CD14-positive monocyte (primary cell): Measurements from ENCODE around the gene DPP6. TPM values are rescaled to one million over a fixed set of nuclear protein-coding genes. Genes with fewer than 3 reads are reported as not detected.

Experiments used
- DNase-seq, 3 donors: peaks; one replicate each; pipeline ENCODE4 v3.0.0-alpha.2; 2011 to 2022
- H2AFZ ChIP-seq: 2 replicates; pipeline ENCODE4 v1.6.0; 2012; ENCODE audit warnings: mild to moderate bottlenecking, low read depth, low read length, inconsistent platforms; ENCODE audit not compliant: insufficient read depth, poor library complexity, severe bottlenecking
- H3K27ac ChIP-seq, 2 donors: 1 replicate in 1 of 2; 2 replicates in 1 of 2; pipeline ENCODE4 v1.5.1; 2012 to 2013; ENCODE audit warnings: low read length in 2 of 2, control low read depth in 1 of 2, inconsistent platforms in 1 of 2, low read depth in 1 of 2, mild to moderate bottlenecking in 1 of 2
- H3K27me3 ChIP-seq, 2 donors: one replicate each; pipeline versions ENCODE4 v1.6.0 to v1.6.1; 2011 to 2013; ENCODE audit warnings: low read length in 2 of 2; ENCODE audit not compliant: control insufficient read depth in 2 of 2, insufficient read depth in 2 of 2
- H3K36me3 ChIP-seq, 2 donors: replicated peaks in 1 of 2; 1 replicate in 1 of 2; 2 replicates in 1 of 2; pipeline versions ENCODE4 v1.5.1 to v1.6.1; 2012 to 2013; ENCODE audit warnings: low read length in 2 of 2, control low read depth in 1 of 2, inconsistent platforms in 1 of 2, mild to moderate bottlenecking in 1 of 2; ENCODE audit not compliant: insufficient read depth in 2 of 2, control insufficient read depth in 1 of 2
- H3K4me1 ChIP-seq, 2 donors: 1 replicate in 1 of 2; 2 replicates in 1 of 2; pipeline versions ENCODE4 v1.5.1 to v1.6.1; 2012 to 2013; ENCODE audit warnings: low read length in 2 of 2, control low read depth in 1 of 2, inconsistent platforms in 1 of 2, mild to moderate bottlenecking in 1 of 2, moderate library complexity in 1 of 2; ENCODE audit not compliant: insufficient read depth in 2 of 2, control insufficient read depth in 1 of 2
- H3K4me2 ChIP-seq: replicated peaks from 2 replicates; pipeline ENCODE3; 2012; ENCODE audit warnings: low read length, moderate library complexity, mild to moderate bottlenecking; ENCODE audit not compliant: poor library complexity, severe bottlenecking; ENCODE audit errors: extremely low read depth
- H3K4me3 ChIP-seq, 3 experiments: fragments of 200-600 bp in 1 of 3; sonication (generic) in 1 of 3; replicated peaks in 1 of 3; 1 replicate in 2 of 3; 2 replicates in 1 of 3; pipeline ENCODE4 v1.5.1; 2011 to 2013; ENCODE audit warnings: low read length in 3 of 3, mild to moderate bottlenecking in 3 of 3, control low read depth in 2 of 3, low read depth in 2 of 3, inconsistent platforms in 1 of 3, moderate library complexity in 1 of 3
- H3K79me2 ChIP-seq: 2 replicates; pipeline ENCODE4 v1.6.0; 2012; ENCODE audit warnings: mild to moderate bottlenecking, control low read depth, inconsistent platforms, low read length, moderate library complexity; ENCODE audit not compliant: insufficient read depth
- H3K9ac ChIP-seq: 2 replicates; pipeline ENCODE4 v1.6.0; 2017; ENCODE audit warnings: low read length, mild to moderate bottlenecking; ENCODE audit not compliant: insufficient read depth, poor library complexity, severe bottlenecking
- H3K9me3 ChIP-seq, 2 donors: replicated peaks in 1 of 2; 1 replicate in 1 of 2; 2 replicates in 1 of 2; pipeline versions ENCODE4 v1.5.1 to v1.6.1; 2012 to 2013; ENCODE audit warnings: low read length in 2 of 2, control low read depth in 1 of 2; ENCODE audit not compliant: control insufficient read depth in 1 of 2, insufficient read depth in 1 of 2
- H4K20me1 ChIP-seq: 2 replicates; pipeline ENCODE4 v1.6.0; 2012; ENCODE audit warnings: mild to moderate bottlenecking, low read length, control low read depth, moderate library complexity; ENCODE audit not compliant: insufficient read depth
- H3K27ac Mint-ChIP-seq, 7 donors: one replicate each; pipeline ENCODE4 v1.8.0; 2020; ENCODE audit warnings: mild to moderate bottlenecking in 7 of 7, mixed read lengths in 7 of 7, moderate library complexity in 6 of 7, inconsistent platforms in 2 of 7
- H3K27me3 Mint-ChIP-seq, 3 donors: one replicate each; pipeline ENCODE4 v1.8.0; 2021 to 2022; ENCODE audit warnings: low read depth in 3 of 3, mild to moderate bottlenecking in 3 of 3, mixed read lengths in 3 of 3, moderate library complexity in 3 of 3, inconsistent platforms in 1 of 3
- H3K36me3 Mint-ChIP-seq, 2 donors: one replicate each; pipeline ENCODE4 v1.8.0; 2020; ENCODE audit warnings: mixed read lengths in 2 of 2, inconsistent platforms in 1 of 2, mild to moderate bottlenecking in 1 of 2
- H3K4me1 Mint-ChIP-seq: one replicate; pipeline ENCODE4 v1.8.0; 2020; ENCODE audit warnings: mild to moderate bottlenecking, mixed read lengths
- H3K4me3 Mint-ChIP-seq, 2 donors: one replicate each; pipeline ENCODE4 v1.8.0; 2020; ENCODE audit warnings: mild to moderate bottlenecking in 2 of 2, mixed read lengths in 2 of 2, moderate library complexity in 1 of 2
- H3K9me3 Mint-ChIP-seq, 7 donors: one replicate each; pipeline ENCODE4 v1.8.0; 2020 to 2022; ENCODE audit warnings: mixed read lengths in 7 of 7, mild to moderate bottlenecking in 6 of 7, moderate library complexity in 6 of 7, inconsistent platforms in 2 of 7
- WGBS: methylation state at CpG from one replicate; pipeline ENCODE4 v1.1.5; 2013; ENCODE audit warnings: missing lambda C conversion rate; ENCODE audit not compliant: insufficient coverage; 5-methylcytosine and 5-hydroxymethylcytosine counted together
- intact Hi-C, 2 donors: fragments of 100-400 bp; cut with micrococcal nuclease; formaldehyde crosslinking; loops; one replicate each; pipeline versions ENCODE4 v1.15.0 to v1.15.1; 2023
- polyA plus RNA-seq, 3 donors: library from polyadenylated mRNA; depleted of rRNA in 1 of 3; unstranded in 2 of 3; stranded (reverse) in 1 of 3; fragments of 300-500 nt in 2 of 3; fragments of >200 nt in 1 of 3; fragmentation: Illumina TruSeq in 2 of 3; gene quantifications; 1 replicate in 2 of 3; 2 replicates in 1 of 3; pipeline ENCODE4 v1.2.3, GENCODE V29; 2012 to 2021
- TF ChIP-seq, protein P1 (sequence below): fragments of 200-600 bp; IDR thresholded peaks from one replicate; pipeline ENCODE4 v1.8.0; 2022; ENCODE audit warnings: antibody characterized with exemption, mild to moderate bottlenecking

Gene DPP6
- polyA plus RNA-seq, 3 donors = not detected

DNA sequence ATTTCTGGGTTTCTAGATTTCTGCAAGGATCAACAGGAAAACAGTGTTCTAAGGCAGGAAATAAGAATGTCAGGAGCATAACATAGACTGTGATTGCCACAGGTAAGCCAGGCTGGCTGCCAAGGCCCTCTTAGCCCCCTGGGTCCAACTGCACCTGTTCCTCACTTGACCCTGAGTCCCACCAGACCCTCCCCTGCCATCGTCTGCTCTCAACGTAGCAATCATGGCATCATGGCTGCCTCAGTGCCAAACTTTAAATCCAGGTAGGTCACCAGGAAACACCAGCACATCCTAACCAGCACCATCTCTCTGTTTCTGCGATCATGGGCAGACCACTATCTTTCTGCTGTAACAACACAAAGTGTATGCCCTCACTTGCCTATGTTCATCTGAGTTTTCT is 683.6 kb downstream of the DPP6 start:
- intact Hi-C loops = no loop called here
- Mint-ChIP-seq H3K4me1 (no peaks in the 10 kb centered on the region), H3K36me3 (no peaks in the 10 kb centered on the region), H3K9me3 (peaks cover 0 to 14% (median 8%) of the 10 kb centered on the region in 7 donors), H3K4me3 (no peak overlapping the region), H3K27ac (no peak overlapping the region), H3K27me3 (peaks cover 0 to 1% (median 0%) of the 10 kb centered on the region in 3 donors)
- Histone ChIP-seq H2AFZ (no peak overlapping the region), H3K27me3 (no peaks in the 10 kb centered on the region), H3K4me2 (no peak overlapping the region), H3K9me3 (peaks cover 9 to 13% of the 10 kb centered on the region in 2 donors), H4K20me1 (no peaks in the 10 kb centered on the region), H3K9ac (no peak overlapping the region), H3K79me2 (no peaks in the 10 kb centered on the region), H3K4me3 (no peak overlapping the region), H3K4me1 (no peaks in the 10 kb centered on the region), H3K27ac (no peak overlapping the region), H3K36me3 (no peaks in the 10 kb centered on the region)
- WGBS = 86% methylated on average over 3 of the region's 3 CpGs
- DNase-seq = no peak
- TF ChIP-seq, protein P1, sequence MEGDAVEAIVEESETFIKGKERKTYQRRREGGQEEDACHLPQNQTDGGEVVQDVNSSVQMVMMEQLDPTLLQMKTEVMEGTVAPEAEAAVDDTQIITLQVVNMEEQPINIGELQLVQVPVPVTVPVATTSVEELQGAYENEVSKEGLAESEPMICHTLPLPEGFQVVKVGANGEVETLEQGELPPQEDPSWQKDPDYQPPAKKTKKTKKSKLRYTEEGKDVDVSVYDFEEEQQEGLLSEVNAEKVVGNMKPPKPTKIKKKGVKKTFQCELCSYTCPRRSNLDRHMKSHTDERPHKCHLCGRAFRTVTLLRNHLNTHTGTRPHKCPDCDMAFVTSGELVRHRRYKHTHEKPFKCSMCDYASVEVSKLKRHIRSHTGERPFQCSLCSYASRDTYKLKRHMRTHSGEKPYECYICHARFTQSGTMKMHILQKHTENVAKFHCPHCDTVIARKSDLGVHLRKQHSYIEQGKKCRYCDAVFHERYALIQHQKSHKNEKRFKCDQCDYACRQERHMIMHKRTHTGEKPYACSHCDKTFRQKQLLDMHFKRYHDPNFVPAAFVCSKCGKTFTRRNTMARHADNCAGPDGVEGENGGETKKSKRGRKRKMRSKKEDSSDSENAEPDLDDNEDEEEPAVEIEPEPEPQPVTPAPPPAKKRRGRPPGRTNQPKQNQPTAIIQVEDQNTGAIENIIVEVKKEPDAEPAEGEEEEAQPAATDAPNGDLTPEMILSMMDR = no peak

DNA sequence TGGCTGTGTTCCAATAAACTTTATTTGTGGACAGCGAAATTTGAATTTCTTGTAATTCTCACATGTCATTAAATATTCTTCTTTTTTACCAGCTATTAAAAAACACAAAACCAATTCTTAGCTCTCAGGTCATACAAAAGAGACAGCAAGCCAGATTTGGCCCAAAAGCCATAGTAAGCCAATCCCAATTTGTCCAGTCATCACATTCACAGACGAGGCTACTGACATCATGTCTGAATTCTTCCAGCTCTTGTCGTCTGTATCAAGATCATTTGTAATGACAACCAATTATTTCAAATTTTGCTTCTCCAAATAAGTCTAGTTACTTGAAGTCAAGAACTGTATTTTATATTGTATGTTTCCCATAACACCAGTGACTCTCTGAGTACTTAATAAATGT is 684.2 kb downstream of the DPP6 start:
- Histone ChIP-seq H3K36me3 (no peaks in the 10 kb centered on the region), H3K27me3 (no peaks in the 10 kb centered on the region), H3K4me3 (no peak overlapping the region), H4K20me1 (no peaks in the 10 kb centered on the region), H2AFZ (no peak overlapping the region), H3K9ac (no peak overlapping the region), H3K79me2 (no peaks in the 10 kb centered on the region), H3K4me1 (no peaks in the 10 kb centered on the region), H3K27ac (no peak overlapping the region), H3K4me2 (no peak overlapping the region), H3K9me3 (peaks cover 9 to 13% of the 10 kb centered on the region in 2 donors)
- H3K4me3 Mint-ChIP-seq = no peak overlapping the region
- 100% methylated on average over 1 of the region's 3 CpGs for WGBS
- DNase-seq = no peak
- TF ChIP-seq, protein P1 = no peak
- no peaks in the 10 kb centered on the region for H3K36me3 Mint-ChIP-seq
- no peak overlapping the region for H3K27ac Mint-ChIP-seq
- peaks cover 0 to 1% (median 0%) of the 10 kb centered on the region in 3 donors for H3K27me3 Mint-ChIP-seq
- H3K4me1 Mint-ChIP-seq = no peaks in the 10 kb centered on the region
- H3K9me3 Mint-ChIP-seq = peaks cover 0 to 11% (median 8%) of the 10 kb centered on the region in 7 donors
- intact Hi-C loops = no loop called here
